Natural killer cell (primary cell): Measurements from ENCODE around the gene SPA17. TPM values are rescaled to one million over a fixed set of nuclear protein-coding genes. Genes with fewer than 3 reads are reported as not detected.

ENCODE experiments used
- ATAC-seq, 3 donors: fragments of 150-1000 bp in 2 of 3; fragments of 200-7000 bp in 1 of 3; cut with Tn5 transposase; 1 replicate in 1 of 3; 2 replicates in 2 of 3; pipeline ENCODE4 v1.10.0; 2021; ENCODE audit warnings: mild to moderate bottlenecking in 2 of 3, moderate library complexity in 2 of 3
- DNase-seq, 2 donors: peaks; one replicate each; pipeline versions ENCODE4 v3.0.0 to v3.0.0-alpha.2; 2013 to 2021; ENCODE audit warnings: mixed read lengths in 1 of 2
- H3K27ac ChIP-seq: one replicate; pipeline ENCODE4 v1.5.1; 2013; ENCODE audit warnings: mild to moderate bottlenecking, low read length
- H3K27me3 ChIP-seq: one replicate; pipeline ENCODE4 v1.6.1; 2013; ENCODE audit warnings: low read length; ENCODE audit not compliant: control insufficient read depth, insufficient read depth
- H3K36me3 ChIP-seq: one replicate; pipeline ENCODE4 v1.6.1; 2013; ENCODE audit warnings: low read length; ENCODE audit not compliant: control insufficient read depth, insufficient read depth
- H3K4me1 ChIP-seq: one replicate; pipeline ENCODE4 v1.6.1; 2013; ENCODE audit warnings: low read length; ENCODE audit not compliant: control insufficient read depth, insufficient read depth
- H3K4me3 ChIP-seq: one replicate; pipeline ENCODE4 v1.5.1; 2013; ENCODE audit warnings: low read length
- H3K9me3 ChIP-seq: one replicate; pipeline ENCODE4 v1.6.1; 2013; ENCODE audit warnings: low read length; ENCODE audit not compliant: control insufficient read depth, insufficient read depth
- H3K27ac Mint-ChIP-seq, 2 donors: one replicate each; pipeline ENCODE4 v1.8.0; 2022; ENCODE audit warnings: mild to moderate bottlenecking in 2 of 2, mixed read lengths in 2 of 2, moderate library complexity in 1 of 2
- H3K27me3 Mint-ChIP-seq, 2 donors: one replicate each; pipeline ENCODE4 v1.8.0; 2022; ENCODE audit warnings: low read depth in 2 of 2, mixed read lengths in 2 of 2
- H3K36me3 Mint-ChIP-seq: one replicate; pipeline ENCODE4 v1.8.0; 2022; ENCODE audit warnings: mixed read lengths
- H3K4me1 Mint-ChIP-seq, 2 donors: one replicate each; pipeline ENCODE4 v1.8.0; 2022; ENCODE audit warnings: mixed read lengths in 2 of 2
- H3K4me3 Mint-ChIP-seq: one replicate; pipeline ENCODE4 v1.8.0; 2022; ENCODE audit warnings: mild to moderate bottlenecking, moderate library complexity, mixed read lengths
- H3K9me3 Mint-ChIP-seq, 2 donors: one replicate each; pipeline ENCODE4 v1.8.0; 2022; ENCODE audit warnings: mixed read lengths in 2 of 2
- CTCF ChIP-seq: fragments of 200-600 bp; IDR thresholded peaks from one replicate; pipeline ENCODE4 v1.8.0; 2022; ENCODE audit warnings: antibody characterized with exemption
- WGBS: methylation state at CpG from one replicate; pipeline ENCODE4 v1.1.7; 2013; ENCODE audit warnings: missing lambda C conversion rate; ENCODE audit not compliant: insufficient coverage; 5-methylcytosine and 5-hydroxymethylcytosine counted together
- intact Hi-C: fragments of 100-400 bp; cut with micrococcal nuclease; formaldehyde crosslinking; loops from one replicate; pipeline ENCODE4 v1.14.2; 2022
- total RNA-seq, 4 donors: library from RNA; stranded (reverse); fragments of 120-200 nt in 1 of 4; gene quantifications; one replicate each; pipeline versions ENCODE4 v1.2.3 to v1.2.4, GENCODE V29; 2013 to 2022

SPA17 gene
- total RNA-seq, 3 donors from 2014 or later (not counting 1 experiment from before 2014, with no cell fraction given), result 0.35 to 0.45 (median 0.35) TPM

DNA sequence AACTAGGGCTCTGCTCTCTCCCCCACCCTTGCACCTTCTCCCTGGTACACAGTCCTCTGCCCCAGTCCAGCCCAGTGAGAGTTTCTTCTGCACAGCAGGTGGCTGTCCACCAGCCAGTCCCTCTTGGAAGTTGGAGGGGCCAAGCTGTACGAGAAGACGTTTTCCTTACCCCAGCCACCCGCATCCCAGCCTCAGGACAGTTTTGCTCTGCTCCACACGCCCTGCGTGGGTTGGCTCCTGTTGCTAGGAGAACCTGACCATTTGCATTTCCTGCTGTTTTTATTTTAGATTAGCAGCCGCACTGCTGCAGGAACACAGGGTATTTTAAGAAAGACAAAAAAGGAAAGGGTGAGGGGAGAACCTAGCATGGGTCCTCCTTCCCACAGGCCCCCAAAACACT, 48.5 kb downstream of the SPA17 start:
- ATAC-seq (no peak), DNase-seq (no peak)
- Histone ChIP-seq H3K27ac (no peak overlapping the region), H3K9me3 (no peaks in the 10 kb centered on the region), H3K4me3 (no peak overlapping the region), H3K4me1 (peaks cover 17% of the 10 kb centered on the region), H3K36me3 (no peaks in the 10 kb centered on the region), H3K27me3 (peaks cover 14% of the 10 kb centered on the region)
- H3K4me3 Mint-ChIP-seq, result no peak overlapping the region
- H3K27ac Mint-ChIP-seq, result no peak overlapping the region
- intact Hi-C loops, result no loop called here
- H3K9me3 Mint-ChIP-seq, result no peaks in the 10 kb centered on the region
- 6% methylated on average over 5 of the region's 6 CpGs for WGBS
- H3K36me3 Mint-ChIP-seq, result no peaks in the 10 kb centered on the region
- peaks cover 71 to 85% of the 10 kb centered on the region in 2 donors for H3K27me3 Mint-ChIP-seq
- H3K4me1 Mint-ChIP-seq, result peaks cover 9 to 20% of the 10 kb centered on the region in 2 donors
- no peak for TF ChIP-seq CTCF

GRCh38 chr11:124724979-124725718, 51.4 kb downstream of the SPA17 start:
- TF ChIP-seq CTCF, result no peak
- intact Hi-C loops, result no loop called here
- peaks cover 53 to 61% of the 10 kb centered on the region in 2 donors for H3K27me3 Mint-ChIP-seq
- Histone ChIP-seq H3K27ac (no peak overlapping the region), H3K4me1 (peaks cover 5% of the 10 kb centered on the region), H3K27me3 (no peaks in the 10 kb centered on the region), H3K9me3 (no peaks in the 10 kb centered on the region), H3K36me3 (no peaks in the 10 kb centered on the region), H3K4me3 (no peak overlapping the region)
- H3K4me3 Mint-ChIP-seq, result no peak overlapping the region
- DNase-seq, result no peak
- ATAC-seq, result no peak
- H3K27ac Mint-ChIP-seq, result no peak overlapping the region
- H3K36me3 Mint-ChIP-seq, result no peaks in the 10 kb centered on the region
- peaks cover 0 to 7% of the 10 kb centered on the region in 2 donors for H3K4me1 Mint-ChIP-seq
- no peaks in the 10 kb centered on the region for H3K9me3 Mint-ChIP-seq
- WGBS, result 36% methylated on average over 13 of the region's 14 CpGs

GRCh38 chr11:124725719-124726105, 52.0 kb downstream of the SPA17 start:
- Mint-ChIP-seq H3K4me3 (no peak overlapping the region), H3K27me3 (peaks cover 51 to 56% of the 10 kb centered on the region in 2 donors), H3K4me1 (peaks cover 0 to 7% of the 10 kb centered on the region in 2 donors), H3K27ac (no peak overlapping the region), H3K9me3 (no peaks in the 10 kb centered on the region), H3K36me3 (no peaks in the 10 kb centered on the region)
- Histone ChIP-seq H3K27ac (no peak overlapping the region), H3K4me1 (peaks cover 5% of the 10 kb centered on the region), H3K27me3 (no peaks in the 10 kb centered on the region), H3K36me3 (no peaks in the 10 kb centered on the region), H3K9me3 (no peaks in the 10 kb centered on the region), H3K4me3 (no peak overlapping the region)
- DNase-seq (no peak), ATAC-seq (no peak)
- intact Hi-C loops, result no loop called here
- TF ChIP-seq CTCF, result no peak
- 20% methylated on average over 6 of the region's 6 CpGs for WGBS

DNA sequence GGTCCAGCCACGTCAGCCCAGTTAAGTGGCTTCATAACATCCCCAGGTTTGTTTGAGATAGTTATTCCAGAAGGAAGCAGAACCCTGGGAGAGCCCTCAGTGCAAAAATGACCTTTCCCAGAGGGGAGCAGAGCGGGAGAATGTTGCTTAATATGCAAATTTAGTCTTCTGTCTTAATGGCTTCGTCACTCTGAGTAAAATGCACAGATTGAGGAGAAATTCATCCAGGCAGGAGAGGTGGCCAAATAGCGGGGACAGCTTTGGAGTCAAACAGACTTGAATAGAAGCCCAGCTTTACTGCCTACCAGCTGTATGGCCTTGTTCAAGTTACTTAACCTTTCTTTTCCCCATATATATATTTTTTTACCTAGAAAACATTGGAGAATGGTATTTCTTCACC, 53.8 kb downstream of the SPA17 start:
- Mint-ChIP-seq H3K4me3 (no peak overlapping the region), H3K27me3 (peaks cover 39 to 40% of the 10 kb centered on the region in 2 donors), H3K36me3 (no peaks in the 10 kb centered on the region), H3K4me1 (peaks cover 0 to 7% of the 10 kb centered on the region in 2 donors), H3K27ac (no peak overlapping the region), H3K9me3 (no peaks in the 10 kb centered on the region)
- no peak for ATAC-seq
- 77% methylated on average over 4 of the region's 4 CpGs for WGBS
- Histone ChIP-seq H3K9me3 (no peaks in the 10 kb centered on the region), H3K4me1 (peaks cover 5% of the 10 kb centered on the region), H3K4me3 (no peak overlapping the region), H3K27me3 (no peaks in the 10 kb centered on the region), H3K27ac (no peak overlapping the region), H3K36me3 (no peaks in the 10 kb centered on the region)
- TF ChIP-seq CTCF, result no peak
- DNase-seq, result no peak
- intact Hi-C loops, result no loop called here
